Loucy (cell line): ENCODE measurements around the gene TIMM17B.

ENCODE experiments used
- EZH2phosphoT487 ChIP-seq: fragments of 200-600 bp; IDR thresholded peaks from 2 replicates; pipeline ENCODE4 v1.6.1; 2018; ENCODE audit warnings: antibody characterized with exemption, mild to moderate bottlenecking, moderate library complexity, borderline replicate concordance
- TF ChIP-seq, protein P1 (sequence below): fragments of 200-600 bp; sonication (generic); conservative IDR thresholded peaks from 2 replicates; pipeline ENCODE4 v1.5.1; 2014; ENCODE audit warnings: mild to moderate bottlenecking, antibody characterized with exemption, low read length

DNA sequence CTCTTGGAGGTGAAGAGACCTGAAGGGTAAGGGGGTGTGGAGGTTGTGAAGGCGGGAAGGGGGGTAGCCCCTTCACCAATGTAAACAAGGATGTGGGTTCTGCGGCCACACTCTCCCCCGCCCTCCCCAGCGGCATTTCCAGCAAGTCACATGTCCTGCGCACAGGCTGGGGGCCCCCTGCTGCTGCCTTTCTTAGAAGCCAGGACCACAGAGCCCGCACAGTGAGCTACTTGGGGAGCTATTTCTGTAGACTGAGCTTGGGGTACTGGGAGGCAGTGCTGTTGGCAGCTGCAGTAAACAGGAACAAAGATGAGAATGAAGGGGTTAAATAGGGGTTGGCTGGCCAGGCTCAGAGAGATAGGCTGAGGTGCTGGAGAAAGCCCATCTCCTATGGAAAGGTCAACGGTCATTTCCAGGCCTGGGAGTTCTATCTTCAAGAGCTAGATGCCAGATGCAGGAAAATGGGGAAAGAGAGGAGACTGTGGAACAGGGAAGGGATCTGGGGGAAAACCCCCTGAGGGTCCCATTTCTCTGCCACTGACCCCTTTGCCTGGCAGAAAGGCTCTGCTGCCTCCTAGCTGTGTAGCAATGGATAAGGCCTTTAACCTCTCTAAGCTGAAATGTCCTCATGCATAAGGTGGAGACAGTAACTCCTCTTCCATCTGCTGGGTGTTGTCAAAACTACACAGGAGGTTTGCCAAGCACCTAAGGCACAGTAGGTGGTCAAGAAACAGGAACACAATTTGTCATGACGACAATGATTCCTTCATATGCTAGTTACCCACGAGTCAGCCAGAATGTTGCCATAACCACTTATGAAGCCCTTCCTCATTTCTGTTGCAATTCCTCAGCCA is 39.7 kb upstream of the TIMM17B start:
- TF ChIP-seq, protein P1, sequence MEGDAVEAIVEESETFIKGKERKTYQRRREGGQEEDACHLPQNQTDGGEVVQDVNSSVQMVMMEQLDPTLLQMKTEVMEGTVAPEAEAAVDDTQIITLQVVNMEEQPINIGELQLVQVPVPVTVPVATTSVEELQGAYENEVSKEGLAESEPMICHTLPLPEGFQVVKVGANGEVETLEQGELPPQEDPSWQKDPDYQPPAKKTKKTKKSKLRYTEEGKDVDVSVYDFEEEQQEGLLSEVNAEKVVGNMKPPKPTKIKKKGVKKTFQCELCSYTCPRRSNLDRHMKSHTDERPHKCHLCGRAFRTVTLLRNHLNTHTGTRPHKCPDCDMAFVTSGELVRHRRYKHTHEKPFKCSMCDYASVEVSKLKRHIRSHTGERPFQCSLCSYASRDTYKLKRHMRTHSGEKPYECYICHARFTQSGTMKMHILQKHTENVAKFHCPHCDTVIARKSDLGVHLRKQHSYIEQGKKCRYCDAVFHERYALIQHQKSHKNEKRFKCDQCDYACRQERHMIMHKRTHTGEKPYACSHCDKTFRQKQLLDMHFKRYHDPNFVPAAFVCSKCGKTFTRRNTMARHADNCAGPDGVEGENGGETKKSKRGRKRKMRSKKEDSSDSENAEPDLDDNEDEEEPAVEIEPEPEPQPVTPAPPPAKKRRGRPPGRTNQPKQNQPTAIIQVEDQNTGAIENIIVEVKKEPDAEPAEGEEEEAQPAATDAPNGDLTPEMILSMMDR: peak; percentile 24; the same call in 1 of the 2 replicates
- no peak for TF ChIP-seq EZH2phosphoT487
